RWPE2 (cell line): Measurements from ENCODE around the gene MAP1B.

Experiments
- ATAC-seq: fragments of 200-7000 bp; cut with Tn5 transposase; 3 replicates; pipeline ENCODE4 v1.9.1; 2021; ENCODE audit warnings: low read depth
- DNase-seq: peaks from one replicate; pipeline ENCODE4 v3.0.0-alpha.2; 2020; ENCODE audit warnings: low spot score
- H3K27ac ChIP-seq: fragments of 450-650 bp; 2 replicates; pipeline ENCODE4 v1.5.1; 2017; ENCODE audit warnings: mild to moderate bottlenecking; ENCODE audit not compliant: poor library complexity, severe bottlenecking
- H3K27me3 ChIP-seq: fragments of 250-450 bp; sonication (Bioruptor Pico); 2 replicates; pipeline ENCODE4 v1.5.1; 2021; ENCODE audit warnings: mild to moderate bottlenecking, moderate library complexity; ENCODE audit not compliant: insufficient read depth, poor library complexity, severe bottlenecking
- H3K36me3 ChIP-seq: fragments of 250-450 bp; sonication (Bioruptor Pico); 2 replicates; pipeline ENCODE4 v1.5.1; 2020; ENCODE audit warnings: low read depth, mild to moderate bottlenecking, moderate library complexity
- H3K4me1 ChIP-seq: fragments of 250-450 bp; sonication (Bioruptor Pico); 2 replicates; pipeline ENCODE4 v1.5.1; 2021; ENCODE audit warnings: mild to moderate bottlenecking, moderate library complexity; ENCODE audit not compliant: insufficient read depth, poor library complexity, severe bottlenecking
- H3K4me3 ChIP-seq: fragments of 250-450 bp; sonication (Bioruptor Pico); 2 replicates; pipeline ENCODE4 v1.5.1; 2021; ENCODE audit warnings: mild to moderate bottlenecking, moderate library complexity; ENCODE audit not compliant: severe bottlenecking
- H3K9me3 ChIP-seq: fragments of 250-450 bp; sonication (Bioruptor Pico); 2 replicates; pipeline ENCODE4 v1.5.1; 2021; ENCODE audit warnings: mild to moderate bottlenecking, moderate library complexity; ENCODE audit not compliant: severe bottlenecking
- TF ChIP-seq, protein P1 (sequence below): fragments of 450-650 bp; IDR thresholded peaks from one replicate; pipeline ENCODE4 v1.5.1; 2017; ENCODE audit warnings: mild to moderate bottlenecking, moderate library complexity; ENCODE audit not compliant: poor library complexity, severe bottlenecking

Gene MAP1B

GRCh38 chr5:72209147-72210115 is 102.2 kb downstream of the MAP1B start:
- ATAC-seq, result peak; percentile 72
- peak; percentile 86 for DNase-seq
- Histone ChIP-seq H3K9me3 (no peaks in the 10 kb centered on the region), H3K27me3 (no peaks in the 10 kb centered on the region), H3K27ac (peak overlapping the region; percentile 88), H3K4me1 (peaks cover 31% of the 10 kb centered on the region), H3K4me3 (no peak overlapping the region), H3K36me3 (peaks cover 29% of the 10 kb centered on the region)
- TF ChIP-seq, protein P1, sequence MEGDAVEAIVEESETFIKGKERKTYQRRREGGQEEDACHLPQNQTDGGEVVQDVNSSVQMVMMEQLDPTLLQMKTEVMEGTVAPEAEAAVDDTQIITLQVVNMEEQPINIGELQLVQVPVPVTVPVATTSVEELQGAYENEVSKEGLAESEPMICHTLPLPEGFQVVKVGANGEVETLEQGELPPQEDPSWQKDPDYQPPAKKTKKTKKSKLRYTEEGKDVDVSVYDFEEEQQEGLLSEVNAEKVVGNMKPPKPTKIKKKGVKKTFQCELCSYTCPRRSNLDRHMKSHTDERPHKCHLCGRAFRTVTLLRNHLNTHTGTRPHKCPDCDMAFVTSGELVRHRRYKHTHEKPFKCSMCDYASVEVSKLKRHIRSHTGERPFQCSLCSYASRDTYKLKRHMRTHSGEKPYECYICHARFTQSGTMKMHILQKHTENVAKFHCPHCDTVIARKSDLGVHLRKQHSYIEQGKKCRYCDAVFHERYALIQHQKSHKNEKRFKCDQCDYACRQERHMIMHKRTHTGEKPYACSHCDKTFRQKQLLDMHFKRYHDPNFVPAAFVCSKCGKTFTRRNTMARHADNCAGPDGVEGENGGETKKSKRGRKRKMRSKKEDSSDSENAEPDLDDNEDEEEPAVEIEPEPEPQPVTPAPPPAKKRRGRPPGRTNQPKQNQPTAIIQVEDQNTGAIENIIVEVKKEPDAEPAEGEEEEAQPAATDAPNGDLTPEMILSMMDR, result peak; percentile 38

- no peak overlapping the region for H3K4me3 ChIP-seq
- H3K36me3 ChIP-seq, result peaks cover 16% of the 10 kb centered on the region
- H3K9me3 ChIP-seq, result no peaks in the 10 kb centered on the region
- TF ChIP-seq, protein P1, result no peak
- peak overlapping the region; percentile 88 for H3K27ac ChIP-seq
- DNase-seq, result no peak
- no peaks in the 10 kb centered on the region for H3K27me3 ChIP-seq
- peak; percentile 75 for ATAC-seq
- H3K4me1 ChIP-seq, result peaks cover 31% of the 10 kb centered on the region
Measured at GRCh38 chr5:72210888-72211678, 103.8 kb downstream of the MAP1B start.

DNA sequence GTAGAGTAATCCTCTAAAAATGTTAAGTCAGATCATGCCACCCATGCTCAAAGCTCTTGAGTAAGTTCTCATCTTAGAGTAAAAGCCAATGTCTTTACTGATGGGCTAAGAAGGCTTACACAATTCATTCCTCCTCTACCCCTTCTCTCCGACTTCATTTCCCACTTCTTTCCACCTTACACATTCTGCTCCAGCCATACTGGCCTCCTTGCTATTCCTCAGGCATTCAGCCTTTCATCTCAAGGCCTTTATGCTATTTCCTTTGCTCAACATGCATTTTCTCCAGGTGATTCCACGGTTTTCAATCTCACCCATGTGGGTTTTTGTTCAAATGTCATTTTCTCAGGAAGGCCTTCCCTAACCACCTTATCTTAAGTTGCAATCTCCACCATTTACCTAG is 104.9 kb downstream of the MAP1B start:
- peaks cover 5% of the 10 kb centered on the region; the same call in 1 of the 2 replicates for H3K36me3 ChIP-seq
- peaks cover 31% of the 10 kb centered on the region for H3K4me1 ChIP-seq
- H3K27ac ChIP-seq, result peak overlapping the region; percentile 88
- DNase-seq (no peak), ATAC-seq (no peak)
- no peaks in the 10 kb centered on the region for H3K27me3 ChIP-seq
- TF ChIP-seq, protein P1, result no peak
- H3K9me3 ChIP-seq, result no peaks in the 10 kb centered on the region
- no peak overlapping the region for H3K4me3 ChIP-seq

DNA sequence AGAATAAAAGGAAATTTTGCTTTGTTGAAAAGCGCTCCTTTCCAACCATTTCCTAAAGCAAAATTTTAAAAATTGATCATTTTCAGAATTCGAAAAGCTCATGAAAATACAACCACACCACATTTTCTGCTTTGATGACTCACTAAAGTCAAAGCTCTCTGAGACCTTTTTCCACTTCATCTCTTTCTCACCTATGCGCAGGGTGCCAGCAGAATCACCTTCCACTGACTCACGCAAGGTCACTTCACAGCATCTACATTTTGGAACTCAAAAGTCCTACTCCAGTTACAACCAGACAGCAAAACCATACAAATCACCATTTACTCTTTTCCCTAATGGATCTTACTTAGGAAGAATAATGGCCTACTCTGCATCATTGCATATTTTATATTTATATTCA is 106.2 kb downstream of the MAP1B start:
- H3K27me3 ChIP-seq, result no peaks in the 10 kb centered on the region
- TF ChIP-seq, protein P1, result no peak
- peaks cover 31% of the 10 kb centered on the region for H3K4me1 ChIP-seq
- H3K27ac ChIP-seq, result no peak overlapping the region
- H3K36me3 ChIP-seq, result peaks cover 4% of the 10 kb centered on the region; the same call in 1 of the 2 replicates
- no peak overlapping the region for H3K4me3 ChIP-seq
- no peak for ATAC-seq
- no peak for DNase-seq
- no peaks in the 10 kb centered on the region for H3K9me3 ChIP-seq
